OCI-LY3 (cell line): ENCODE measurements around the gene ZNF580.

ENCODE experiments used
- EZH2phosphoT487 ChIP-seq: fragments of 200-600 bp; shearing (Covaris generic); IDR thresholded peaks from 2 replicates; pipeline ENCODE4 v1.6.1; 2018; ENCODE audit warnings: antibody characterized with exemption, mixed run types, low read depth
- TF ChIP-seq, protein P1 (sequence below): fragments of 200-600, 300-600 bp; sonication (generic); IDR thresholded peaks from 2 replicates; pipeline ENCODE4 v1.5.1; 2014; ENCODE audit warnings: antibody characterized with exemption, low read length, low read depth

DNA sequence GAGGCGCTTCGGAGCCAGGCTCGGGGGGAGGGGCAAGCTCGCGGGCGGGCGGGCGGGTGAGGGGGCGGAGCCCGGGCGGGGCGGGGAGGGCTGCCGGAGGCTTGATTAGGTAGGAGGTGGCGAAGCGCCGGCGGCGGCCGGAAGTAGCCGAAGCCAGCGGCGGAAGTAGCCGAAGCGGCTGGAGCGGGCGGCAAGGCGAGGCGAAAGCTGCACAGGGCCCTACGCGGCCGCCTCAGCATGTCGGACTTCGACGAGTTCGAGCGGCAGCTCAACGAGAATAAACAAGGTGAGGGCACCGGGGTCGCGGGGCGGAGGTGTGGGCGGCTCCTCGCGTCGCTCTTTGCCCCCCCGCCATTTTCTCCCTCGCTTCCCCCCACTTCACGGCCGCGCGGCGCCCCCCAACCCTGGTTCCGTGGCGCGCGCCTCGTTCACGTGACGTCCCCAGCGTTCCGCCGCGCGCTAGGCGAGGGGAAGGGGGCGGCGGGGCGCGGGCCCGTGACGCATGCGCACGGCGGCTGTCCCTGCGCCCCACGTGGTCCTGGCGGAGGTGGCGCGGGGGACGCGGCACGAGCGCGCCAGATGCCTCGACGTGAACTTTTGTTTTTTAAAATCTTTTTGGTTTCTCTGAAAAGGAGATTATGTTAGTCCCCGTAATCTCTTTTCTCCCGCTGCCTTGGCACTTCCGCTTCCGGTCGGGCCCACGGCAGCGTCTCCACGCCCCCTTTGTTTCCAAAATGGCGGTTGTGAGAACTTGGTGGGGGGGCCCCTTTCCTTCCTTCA lies 14.3 kb downstream of the ZNF580 start, which contains the start of gene U2AF2:
- TF ChIP-seq, protein P1, sequence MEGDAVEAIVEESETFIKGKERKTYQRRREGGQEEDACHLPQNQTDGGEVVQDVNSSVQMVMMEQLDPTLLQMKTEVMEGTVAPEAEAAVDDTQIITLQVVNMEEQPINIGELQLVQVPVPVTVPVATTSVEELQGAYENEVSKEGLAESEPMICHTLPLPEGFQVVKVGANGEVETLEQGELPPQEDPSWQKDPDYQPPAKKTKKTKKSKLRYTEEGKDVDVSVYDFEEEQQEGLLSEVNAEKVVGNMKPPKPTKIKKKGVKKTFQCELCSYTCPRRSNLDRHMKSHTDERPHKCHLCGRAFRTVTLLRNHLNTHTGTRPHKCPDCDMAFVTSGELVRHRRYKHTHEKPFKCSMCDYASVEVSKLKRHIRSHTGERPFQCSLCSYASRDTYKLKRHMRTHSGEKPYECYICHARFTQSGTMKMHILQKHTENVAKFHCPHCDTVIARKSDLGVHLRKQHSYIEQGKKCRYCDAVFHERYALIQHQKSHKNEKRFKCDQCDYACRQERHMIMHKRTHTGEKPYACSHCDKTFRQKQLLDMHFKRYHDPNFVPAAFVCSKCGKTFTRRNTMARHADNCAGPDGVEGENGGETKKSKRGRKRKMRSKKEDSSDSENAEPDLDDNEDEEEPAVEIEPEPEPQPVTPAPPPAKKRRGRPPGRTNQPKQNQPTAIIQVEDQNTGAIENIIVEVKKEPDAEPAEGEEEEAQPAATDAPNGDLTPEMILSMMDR, result no peak
- TF ChIP-seq EZH2phosphoT487, result no peak
